GM18508 (cell line): Measurements from ENCODE around the gene CYP27B1.

Source experiments
- ATAC-seq: cut with Tn5 transposase; IDR thresholded peaks from one replicate; pipeline ENCODE4 v1.9.1; 2021; ENCODE audit warnings: moderate number of reproducible peaks; ENCODE audit not compliant: insufficient read depth, unreplicated experiment

Gene CYP27B1, protein sequence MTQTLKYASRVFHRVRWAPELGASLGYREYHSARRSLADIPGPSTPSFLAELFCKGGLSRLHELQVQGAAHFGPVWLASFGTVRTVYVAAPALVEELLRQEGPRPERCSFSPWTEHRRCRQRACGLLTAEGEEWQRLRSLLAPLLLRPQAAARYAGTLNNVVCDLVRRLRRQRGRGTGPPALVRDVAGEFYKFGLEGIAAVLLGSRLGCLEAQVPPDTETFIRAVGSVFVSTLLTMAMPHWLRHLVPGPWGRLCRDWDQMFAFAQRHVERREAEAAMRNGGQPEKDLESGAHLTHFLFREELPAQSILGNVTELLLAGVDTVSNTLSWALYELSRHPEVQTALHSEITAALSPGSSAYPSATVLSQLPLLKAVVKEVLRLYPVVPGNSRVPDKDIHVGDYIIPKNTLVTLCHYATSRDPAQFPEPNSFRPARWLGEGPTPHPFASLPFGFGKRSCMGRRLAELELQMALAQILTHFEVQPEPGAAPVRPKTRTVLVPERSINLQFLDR

DNA sequence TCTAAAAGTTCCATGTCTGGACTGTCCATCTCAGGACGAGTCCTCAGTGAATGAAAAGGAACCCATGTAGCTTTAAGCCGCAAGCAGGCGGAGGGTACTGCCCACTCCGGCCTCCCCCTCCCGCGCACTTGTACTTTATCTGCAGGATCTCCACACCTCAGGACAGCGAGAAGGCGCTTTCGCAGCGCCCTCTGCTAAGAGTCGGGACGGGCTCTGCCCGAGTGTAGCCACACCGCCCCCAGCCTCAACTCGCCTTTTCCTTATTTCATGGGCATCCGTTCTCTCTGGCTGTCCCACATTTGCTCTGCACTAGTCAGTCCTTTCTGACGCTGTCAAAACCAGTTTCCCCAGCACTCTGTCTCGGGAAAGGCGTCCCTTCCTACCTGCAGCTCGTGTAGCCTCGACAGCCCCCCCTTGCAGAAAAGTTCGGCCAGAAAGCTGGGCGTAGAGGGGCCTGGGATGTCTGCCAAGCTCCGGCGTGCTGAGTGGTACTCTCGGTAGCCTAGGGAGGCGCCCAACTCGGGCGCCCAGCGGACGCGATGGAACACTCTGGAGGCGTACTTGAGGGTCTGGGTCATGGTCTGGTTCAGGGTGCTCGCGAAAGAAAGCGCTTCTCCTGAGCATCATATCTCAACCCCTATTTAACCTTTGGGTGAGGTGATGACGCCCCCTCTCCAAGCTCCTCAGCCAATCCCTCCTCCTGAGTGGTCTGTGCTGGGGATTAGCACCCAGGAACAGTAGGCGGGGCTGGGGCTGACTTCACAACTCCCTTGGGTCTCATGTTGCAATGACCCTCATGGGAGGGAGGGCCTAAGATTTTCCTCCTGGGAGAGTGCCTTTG, at the start of gene CYP27B1:
CYP27B1 (minus strand) TSS at position 615 of the 841 bp plus-strand sequence; CDS start at position 578, 37 bp downstream.
- ATAC-seq, result no peak

DNA sequence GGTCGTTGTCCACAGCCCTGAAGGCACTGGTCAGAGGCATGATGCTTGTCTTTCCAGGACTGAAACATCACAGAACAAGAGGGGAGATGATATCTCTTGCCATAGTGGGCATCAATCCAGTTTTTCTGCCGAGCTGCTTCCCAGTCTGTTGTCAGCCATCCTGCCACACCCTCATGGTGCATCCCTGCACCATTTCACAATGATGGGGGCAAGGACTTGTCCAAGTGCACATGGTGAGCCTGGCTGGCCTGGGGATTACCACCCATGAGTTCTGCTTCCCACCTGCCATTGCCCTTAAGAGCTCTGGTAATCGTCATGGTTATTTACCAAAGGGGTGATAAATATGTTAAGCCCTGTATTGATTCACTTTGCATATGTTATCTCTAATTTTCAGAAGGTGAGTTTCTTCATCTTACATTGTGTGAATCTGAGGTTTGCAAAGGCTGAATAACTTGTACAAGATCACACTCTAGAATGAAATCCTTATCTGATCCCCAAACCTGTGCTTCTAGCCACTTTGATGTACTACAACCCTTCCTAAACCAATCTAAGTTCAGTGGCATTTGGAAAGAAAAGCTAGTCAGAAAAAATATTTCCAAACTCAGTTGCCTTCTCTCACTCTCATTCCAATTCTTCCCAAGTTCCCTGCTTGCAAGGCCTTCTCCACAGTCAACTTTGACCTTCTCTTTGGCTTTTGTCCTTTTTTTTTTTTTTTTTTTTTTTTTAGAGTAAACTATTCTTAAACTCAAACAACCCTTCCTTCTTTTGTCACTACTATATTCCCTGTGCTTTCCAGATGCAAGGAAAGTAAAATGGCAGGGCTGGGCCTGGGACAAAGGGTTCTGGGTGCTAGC, 49.4 kb upstream of the CYP27B1 start:
- no peak for ATAC-seq

DNA sequence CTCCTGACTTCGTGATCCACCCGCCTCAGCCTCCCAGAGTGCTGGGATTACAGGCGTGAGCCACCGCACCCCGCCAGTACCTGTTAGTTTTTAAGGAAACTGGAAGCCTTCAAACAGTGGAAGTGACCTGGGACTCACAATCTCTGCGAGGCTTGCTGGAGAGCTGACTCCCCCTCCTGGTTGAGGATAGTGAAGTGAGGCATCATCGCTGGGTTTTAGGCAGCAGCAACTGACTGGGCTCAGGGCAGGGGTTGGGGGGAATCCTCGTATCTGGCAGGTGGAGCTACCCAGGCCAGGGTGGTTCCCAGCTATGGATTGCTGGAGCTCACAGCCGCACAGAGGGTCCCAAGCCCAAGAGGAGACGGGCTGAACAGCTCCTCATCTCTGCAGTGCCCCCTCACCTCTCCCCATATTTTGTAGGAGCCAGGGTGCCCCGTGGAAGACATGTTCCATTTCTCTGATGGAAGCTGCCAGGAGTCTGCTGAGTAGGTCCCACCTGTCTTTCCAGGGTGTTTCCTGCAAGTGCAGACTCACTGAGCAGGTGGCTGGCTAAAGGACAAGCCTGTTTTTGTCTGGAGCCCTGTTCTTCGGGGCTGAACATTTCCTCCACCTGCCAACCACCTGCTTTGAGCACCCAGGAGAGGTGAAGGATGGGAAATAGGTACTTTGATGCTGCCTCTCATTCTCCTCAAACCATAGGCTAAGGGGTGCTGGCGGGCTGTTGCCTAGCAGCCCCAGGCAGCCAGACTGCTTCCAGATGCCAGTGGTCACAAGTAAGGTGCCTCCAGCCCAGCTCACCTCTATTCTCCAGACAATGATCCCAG, 48.5 kb upstream of the CYP27B1 start:
- ATAC-seq, result no peak

DNA sequence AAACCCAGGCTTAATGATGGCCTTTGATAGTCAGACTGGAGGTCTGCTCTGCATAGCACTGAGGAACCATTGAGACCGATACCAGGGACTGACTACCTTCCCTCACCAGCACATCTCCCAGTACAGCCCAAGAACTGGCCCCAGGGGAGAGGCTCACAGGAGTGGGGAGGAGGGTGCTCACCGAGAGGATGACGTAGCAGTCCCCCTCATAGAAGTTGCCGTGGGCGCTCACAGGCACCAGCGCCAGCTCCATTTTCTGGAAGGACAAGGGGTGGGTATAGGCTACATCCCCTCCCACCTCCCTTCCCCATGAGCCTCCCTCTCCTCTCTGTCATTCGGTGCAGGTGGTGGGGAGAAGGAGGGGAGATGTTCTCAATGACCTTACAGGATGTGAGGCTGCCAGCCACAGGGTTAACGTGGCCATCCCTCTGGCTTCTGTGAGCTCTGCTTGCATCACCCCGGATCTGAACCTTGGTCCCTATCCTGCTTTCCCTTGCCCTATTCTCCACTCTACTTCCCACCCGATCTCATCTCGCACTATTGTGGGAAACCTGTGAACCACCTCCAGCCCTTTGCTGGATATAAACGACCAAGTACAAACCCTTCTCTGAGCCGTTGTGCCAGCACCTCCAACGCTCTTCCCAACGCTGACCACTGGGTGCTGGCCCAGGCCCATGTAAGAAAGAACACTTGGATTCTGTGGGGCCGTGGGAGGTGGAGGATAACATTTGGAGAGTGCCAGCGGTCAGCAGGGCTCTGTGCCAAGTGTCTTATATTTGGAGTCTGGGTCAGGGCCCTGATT, 47.3 kb upstream of the CYP27B1 start:
- no peak for ATAC-seq

DNA sequence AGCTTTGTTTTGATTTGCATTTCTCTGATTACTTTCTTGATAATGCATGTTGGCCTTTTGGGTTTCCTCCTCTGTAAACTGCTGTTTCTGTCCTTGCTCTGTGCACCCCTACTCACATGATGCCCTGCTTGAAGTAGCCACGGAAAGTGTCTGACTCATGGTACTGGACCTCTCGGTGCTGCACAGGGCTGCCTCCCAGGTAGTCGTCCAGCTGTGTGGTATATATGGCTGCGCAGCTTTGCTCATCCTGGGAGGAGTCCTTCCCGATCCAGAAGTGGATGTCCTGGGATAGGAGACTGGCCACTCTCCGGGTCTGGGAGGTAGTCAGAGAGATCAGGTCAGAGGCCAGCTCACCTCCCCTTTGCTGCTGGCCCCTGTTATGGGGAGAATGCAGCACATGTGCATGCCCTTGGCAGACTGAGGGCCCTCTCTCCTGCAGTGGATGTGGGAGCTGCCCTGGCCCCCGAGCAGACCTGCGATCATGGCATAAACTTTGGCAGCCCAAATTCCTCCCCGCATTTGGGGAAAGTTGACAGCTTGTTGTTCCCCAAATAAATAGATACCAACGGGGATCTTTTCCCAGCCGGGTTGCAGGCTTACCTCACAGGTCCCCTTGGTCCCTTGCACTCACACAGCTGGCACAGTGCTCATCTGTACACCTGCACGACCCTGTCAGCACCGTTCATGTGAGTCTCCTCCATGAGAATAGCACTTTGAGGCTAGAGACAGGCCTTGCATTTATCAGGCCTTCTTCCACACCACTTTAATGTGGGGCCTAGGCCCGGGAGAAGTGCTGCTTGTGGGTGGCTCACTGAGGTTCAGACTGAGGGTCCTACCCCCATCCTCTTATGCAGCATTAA, 46.5 kb upstream of the CYP27B1 start:
- ATAC-seq, result no peak

DNA sequence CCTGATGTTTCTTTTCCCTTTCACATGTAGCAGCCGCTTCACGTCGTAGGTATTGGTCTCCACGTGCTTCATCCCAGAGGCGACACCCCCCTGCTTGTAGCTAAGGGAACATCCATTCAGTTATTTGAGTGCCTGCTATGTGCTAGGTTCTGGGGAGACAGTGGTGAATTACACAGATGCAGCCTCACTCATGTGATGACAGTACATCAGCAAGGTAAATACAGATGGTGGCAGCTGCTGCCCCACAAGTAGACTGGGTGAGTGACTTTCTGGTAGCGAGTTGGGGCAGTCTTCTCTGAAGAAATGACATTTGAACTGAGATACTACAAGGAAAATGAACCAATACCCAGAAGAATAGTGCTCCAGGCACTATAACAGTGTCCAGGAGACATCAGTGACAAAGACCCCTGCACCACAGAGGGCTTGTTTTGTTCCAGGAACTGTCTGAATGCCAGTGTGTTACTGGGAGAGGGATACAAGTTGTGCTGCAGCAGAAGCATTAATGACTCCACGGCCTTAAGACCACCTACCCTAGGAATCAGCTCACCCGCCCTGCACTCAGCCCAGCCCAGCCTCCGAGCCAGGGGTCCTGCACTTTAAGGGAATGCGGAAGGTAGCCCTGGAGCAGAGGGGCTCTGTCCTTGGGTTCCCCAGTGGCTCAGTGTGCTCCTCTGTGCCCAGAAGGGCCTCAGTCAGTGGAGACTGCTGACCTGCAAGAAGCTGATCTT, 44.3 kb upstream of the CYP27B1 start:
- ATAC-seq, result no peak

DNA sequence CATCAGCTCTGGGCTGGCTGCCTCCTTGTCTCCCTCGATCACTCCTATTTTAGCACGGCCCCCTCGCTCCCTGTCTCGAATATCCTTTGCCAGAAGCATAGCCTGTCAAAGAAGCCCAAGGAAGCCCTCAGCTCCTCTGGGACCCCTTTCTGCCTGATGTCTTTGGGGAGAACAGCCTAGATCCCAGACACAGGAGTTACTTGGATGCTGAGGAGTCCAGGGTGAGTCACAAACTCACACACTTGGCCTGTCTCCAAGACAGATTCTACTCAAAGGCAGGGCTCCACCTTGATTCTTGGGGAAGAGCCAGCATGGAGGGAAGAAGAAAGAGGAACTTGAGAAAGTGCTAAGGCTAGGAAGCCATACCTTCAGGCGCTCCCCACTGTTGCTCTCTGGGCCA, 43.6 kb upstream of the CYP27B1 start:
- ATAC-seq, result no peak

DNA sequence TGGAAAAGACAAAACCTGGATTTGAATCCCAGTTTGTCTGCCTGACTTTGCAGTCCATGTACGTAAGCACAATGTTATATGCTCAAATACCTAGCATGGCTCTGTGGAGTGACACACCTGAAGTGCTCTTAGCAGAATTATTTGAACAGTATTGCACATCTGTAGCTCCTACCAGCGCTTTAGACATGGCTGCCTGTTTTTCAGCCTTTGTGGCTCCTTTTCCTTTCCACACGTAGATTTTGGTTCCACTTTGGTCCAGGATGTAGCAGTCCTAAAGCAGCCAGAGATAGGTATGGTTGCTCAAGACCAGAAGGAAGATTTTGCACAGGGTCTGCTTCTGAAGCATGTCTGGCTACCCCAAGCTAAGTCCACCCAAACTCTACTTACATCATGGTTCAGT, 42.5 kb upstream of the CYP27B1 start:
- ATAC-seq, result no peak

DNA sequence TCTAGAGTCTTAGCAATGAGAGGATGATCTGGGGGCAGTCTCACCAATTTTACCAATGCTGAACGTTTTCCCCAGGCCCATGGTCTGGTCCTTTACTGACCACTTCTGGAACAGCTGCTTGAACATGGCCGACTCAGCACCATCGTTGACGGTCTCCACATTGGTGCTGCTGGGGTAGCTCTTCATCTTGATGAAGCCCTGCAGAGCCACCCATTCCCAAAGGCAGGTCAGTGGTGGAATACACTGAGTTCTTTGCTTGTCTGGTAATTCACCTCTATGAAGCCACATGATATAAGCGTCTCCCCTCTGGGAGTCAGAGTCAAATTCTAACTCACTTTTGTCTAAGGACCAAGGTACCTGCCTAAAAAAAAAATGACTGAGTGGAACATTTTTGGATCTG, 41.5 kb upstream of the CYP27B1 start:
- ATAC-seq, result no peak

DNA sequence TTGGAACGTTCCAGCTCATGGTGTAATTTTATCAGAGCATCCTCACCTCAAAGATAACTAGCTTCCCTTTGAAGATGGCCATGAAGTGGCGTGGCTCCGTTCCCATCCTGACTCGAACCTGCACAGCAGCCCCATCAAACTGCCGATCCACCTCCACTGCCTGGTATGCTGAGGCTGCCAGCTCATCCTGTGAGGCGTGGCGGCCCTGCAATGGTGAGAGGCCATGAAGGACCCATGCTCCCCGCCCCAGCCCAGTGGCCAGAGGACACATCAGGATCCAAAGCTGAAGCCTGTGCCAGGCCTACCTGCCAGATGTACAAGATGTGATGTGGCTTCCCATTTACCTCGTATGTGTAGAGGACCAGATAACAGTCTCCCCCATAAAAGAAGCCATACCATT, 40.4 kb upstream of the CYP27B1 start:
- no peak for ATAC-seq

DNA sequence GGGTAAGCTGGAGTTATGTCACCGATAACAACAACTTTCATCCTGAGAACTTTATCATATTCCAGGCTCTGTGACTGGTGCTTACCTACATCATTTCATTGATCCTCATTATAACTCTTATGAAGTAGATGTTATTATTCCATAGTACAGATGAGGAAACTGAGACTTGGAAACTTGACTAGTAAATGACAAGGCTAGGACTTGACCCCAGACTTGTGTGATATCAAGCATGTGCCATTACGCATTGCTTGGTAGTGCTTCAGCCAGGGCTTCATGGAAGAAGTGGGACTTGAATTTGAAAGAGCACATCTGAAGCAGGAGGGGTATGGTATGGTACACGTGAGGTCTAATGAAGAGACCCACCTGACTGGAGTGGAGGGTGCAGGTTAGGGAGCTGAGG, 39.8 kb upstream of the CYP27B1 start:
- ATAC-seq, result no peak

DNA sequence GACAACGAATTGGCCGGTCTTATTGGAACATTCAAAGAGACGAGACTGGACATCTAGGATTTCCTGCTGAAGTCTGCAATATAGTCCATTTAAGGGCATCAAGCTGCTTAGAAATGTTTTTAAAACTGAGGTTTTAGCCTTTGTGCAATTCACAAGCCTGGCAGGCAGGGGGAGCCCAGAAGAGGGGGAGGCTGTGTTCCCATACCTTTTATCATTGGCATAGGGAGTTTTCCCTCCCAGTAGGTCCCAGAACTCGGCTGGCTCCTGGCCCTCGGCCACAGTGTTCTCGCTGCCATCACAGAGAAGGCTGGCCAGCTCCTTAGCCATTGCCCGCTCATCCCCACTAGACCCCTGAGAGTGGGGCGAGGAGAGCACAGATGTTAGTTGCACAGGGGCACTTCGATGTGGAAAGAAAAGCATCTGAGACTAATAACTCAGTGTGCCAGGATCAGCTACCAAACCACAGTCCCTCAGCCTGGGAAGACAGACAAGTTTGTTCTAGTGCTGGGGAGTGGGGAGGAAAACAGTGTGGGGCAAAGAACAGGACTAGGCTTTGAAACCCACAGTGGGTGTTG, 36.5 kb upstream of the CYP27B1 start:
- ATAC-seq, result no peak

DNA sequence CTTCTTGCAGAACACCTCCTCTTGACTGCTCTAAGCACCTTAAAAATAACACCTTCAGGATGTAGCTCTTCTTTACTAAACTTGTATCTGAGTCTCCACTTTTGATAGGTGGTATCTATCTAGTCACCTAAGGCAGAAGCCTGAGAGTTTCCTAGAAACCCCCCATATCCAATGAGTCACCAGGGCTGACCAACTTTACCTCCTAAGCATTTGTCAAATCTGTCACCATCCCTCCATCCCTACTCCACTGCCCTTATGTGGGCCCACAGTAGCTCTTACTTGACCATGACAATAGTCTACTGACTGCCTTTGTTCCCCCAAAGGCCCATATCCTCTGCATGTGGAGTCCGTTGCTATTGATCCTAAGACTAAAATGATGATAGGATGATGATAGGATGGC, 35.7 kb upstream of the CYP27B1 start:
- ATAC-seq, result no peak

DNA sequence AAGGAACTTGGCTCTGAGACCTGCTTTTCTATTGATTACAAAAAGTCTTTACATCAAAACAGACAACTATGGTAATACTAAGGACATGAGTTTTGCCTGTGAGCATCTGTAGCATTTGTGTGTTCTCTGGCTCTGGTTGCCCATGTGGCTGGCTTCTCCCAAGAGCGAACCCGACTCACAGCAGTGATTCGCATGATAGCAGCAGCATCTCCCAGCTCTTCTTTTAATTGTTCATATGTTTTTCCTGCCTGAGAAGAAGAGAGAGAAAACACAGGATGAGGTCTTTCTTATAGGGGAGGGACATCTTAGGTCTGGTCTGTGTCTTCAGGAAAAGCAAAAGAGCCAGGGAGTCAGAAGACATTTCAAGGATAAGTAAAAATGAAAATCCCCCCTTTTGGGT, 34.1 kb upstream of the CYP27B1 start:
- no peak for ATAC-seq

DNA sequence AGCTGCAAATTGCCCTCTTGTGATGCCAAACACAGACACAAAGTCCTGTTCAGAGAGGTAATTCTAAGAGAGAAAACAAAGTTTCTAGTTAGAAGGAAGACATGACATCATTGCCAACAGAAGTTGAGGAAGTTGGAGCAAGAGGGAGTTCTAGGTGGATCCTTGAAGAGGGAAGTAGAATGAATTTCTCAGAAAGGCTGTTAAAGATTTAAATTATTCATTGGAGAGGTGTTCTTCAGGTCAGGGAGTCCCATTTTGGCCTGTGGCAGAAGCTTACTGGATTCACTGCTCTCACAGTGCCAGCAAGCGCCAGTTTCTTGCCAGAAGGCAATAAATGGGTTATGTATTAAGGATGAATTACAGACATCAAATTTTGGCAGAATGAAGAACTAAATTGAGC, 31.1 kb upstream of the CYP27B1 start:
- no peak for ATAC-seq

DNA sequence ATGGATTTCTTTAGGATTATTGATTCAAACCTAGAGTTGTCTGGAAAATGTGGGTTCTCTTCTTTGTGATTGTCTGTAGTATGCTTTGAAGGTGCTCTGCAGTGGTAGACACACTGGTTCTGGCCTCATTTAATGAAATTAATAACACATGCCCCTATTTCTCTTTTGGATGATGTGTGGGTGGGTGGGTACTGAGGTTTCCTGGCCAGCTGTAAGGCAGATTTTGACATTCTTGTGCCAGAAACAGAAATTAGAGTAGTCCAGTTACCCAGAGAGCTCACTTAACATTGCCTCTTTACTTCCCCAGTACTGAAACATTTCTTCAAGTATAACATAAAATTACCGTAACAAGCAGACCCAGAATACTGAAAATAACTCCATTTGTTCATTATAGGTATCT, 30.1 kb upstream of the CYP27B1 start:
- ATAC-seq, result no peak

DNA sequence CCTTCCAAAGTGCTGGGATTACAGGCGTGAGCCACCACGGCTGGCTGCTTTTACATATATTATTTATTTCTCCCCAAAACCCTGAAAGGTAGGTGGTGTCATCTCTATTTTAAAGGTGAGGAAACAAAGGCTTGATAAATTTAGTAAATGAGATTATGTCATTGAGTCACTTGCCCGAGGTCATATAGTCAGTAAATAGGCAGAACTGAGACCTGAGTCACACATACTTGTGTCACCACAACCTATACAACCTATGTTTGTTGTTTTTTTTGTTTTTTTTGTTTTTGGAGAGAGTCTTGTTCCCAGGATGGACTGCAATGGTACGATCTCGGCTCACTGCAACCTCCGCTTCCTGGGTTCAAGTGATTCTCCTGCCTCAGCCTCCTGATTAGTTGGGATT, 28.5 kb upstream of the CYP27B1 start:
- ATAC-seq, result no peak
